Neural crest cell (in vitro differentiated cells): Measurements from ENCODE around the gene TNFSF13. TPM values are rescaled to one million over a fixed set of nuclear protein-coding genes. Genes with fewer than 3 reads are reported as not detected.

Source experiments
- DNase-seq: peaks from one replicate; pipeline ENCODE4 v3.0.0; 2021; ENCODE audit warnings: low read depth, mixed read lengths, low spot score
- H3K27ac Mint-ChIP-seq: one replicate; pipeline ENCODE4 v1.8.0; 2021; ENCODE audit warnings: mild to moderate bottlenecking, mixed read lengths; ENCODE audit not compliant: unreplicated experiment
- H3K27me3 Mint-ChIP-seq: 2 replicates; pipeline ENCODE4 v1.8.0; 2021; ENCODE audit warnings: low read depth, mild to moderate bottlenecking, mixed read lengths
- H3K36me3 Mint-ChIP-seq: 2 replicates; pipeline ENCODE4 v1.8.0; 2021; ENCODE audit warnings: low read depth, mild to moderate bottlenecking, mixed read lengths
- H3K4me1 Mint-ChIP-seq: 2 replicates; pipeline ENCODE4 v1.8.0; 2021; ENCODE audit warnings: mixed read lengths
- H3K4me3 Mint-ChIP-seq: one replicate; pipeline ENCODE4 v1.8.0; 2021; ENCODE audit warnings: mild to moderate bottlenecking, mixed read lengths
- H3K9me3 Mint-ChIP-seq: 2 replicates; pipeline ENCODE4 v1.8.0; 2021; ENCODE audit warnings: mixed read lengths
- total RNA-seq: library from RNA; stranded (reverse); gene quantifications from 2 replicates; pipeline ENCODE4 v1.2.1, GENCODE V29; 2021
- TF ChIP-seq, protein P1 (sequence below): fragments of 200-600 bp; sonication (generic); conservative IDR thresholded peaks from 2 replicates; pipeline ENCODE4 v1.5.0; 2021; ENCODE audit warnings: antibody characterized with exemption, mild to moderate bottlenecking

TNFSF13 gene
- total RNA-seq, 1 donor from 2014 or later, result 0.86 TPM

DNA sequence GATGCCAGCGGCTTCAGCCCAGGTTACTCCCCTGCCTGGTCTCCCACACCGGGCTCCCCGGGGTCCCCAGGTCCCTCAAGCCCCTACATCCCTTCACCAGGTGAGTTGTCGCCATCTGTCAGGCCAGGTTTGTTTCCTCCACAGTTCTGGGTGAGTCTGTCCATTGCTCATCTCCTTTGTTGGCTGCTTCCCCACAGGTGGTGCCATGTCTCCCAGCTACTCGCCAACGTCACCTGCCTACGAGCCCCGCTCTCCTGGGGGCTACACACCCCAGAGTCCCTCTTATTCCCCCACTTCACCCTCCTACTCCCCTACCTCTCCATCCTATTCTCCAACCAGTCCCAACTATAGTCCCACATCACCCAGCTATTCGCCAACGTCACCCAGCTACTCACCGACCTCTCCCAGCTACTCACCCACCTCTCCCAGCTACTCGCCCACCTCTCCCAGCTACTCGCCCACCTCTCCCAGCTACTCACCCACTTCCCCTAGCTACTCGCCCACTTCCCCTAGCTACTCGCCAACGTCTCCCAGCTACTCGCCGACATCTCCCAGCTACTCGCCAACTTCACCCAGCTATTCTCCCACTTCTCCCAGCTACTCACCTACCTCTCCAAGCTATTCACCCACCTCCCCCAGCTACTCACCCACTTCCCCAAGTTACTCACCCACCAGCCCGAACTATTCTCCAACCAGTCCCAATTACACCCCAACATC, 45.6 kb upstream of the TNFSF13 start:
- Mint-ChIP-seq H3K4me3 (no peak overlapping the region), H3K27ac (no peak overlapping the region), H3K27me3 (no peaks in the 10 kb centered on the region), H3K36me3 (peaks cover 15% of the 10 kb centered on the region), H3K9me3 (no peaks in the 10 kb centered on the region), H3K4me1 (no peaks in the 10 kb centered on the region)
- no peak for DNase-seq
- TF ChIP-seq, protein P1, sequence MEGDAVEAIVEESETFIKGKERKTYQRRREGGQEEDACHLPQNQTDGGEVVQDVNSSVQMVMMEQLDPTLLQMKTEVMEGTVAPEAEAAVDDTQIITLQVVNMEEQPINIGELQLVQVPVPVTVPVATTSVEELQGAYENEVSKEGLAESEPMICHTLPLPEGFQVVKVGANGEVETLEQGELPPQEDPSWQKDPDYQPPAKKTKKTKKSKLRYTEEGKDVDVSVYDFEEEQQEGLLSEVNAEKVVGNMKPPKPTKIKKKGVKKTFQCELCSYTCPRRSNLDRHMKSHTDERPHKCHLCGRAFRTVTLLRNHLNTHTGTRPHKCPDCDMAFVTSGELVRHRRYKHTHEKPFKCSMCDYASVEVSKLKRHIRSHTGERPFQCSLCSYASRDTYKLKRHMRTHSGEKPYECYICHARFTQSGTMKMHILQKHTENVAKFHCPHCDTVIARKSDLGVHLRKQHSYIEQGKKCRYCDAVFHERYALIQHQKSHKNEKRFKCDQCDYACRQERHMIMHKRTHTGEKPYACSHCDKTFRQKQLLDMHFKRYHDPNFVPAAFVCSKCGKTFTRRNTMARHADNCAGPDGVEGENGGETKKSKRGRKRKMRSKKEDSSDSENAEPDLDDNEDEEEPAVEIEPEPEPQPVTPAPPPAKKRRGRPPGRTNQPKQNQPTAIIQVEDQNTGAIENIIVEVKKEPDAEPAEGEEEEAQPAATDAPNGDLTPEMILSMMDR, result no peak

DNA sequence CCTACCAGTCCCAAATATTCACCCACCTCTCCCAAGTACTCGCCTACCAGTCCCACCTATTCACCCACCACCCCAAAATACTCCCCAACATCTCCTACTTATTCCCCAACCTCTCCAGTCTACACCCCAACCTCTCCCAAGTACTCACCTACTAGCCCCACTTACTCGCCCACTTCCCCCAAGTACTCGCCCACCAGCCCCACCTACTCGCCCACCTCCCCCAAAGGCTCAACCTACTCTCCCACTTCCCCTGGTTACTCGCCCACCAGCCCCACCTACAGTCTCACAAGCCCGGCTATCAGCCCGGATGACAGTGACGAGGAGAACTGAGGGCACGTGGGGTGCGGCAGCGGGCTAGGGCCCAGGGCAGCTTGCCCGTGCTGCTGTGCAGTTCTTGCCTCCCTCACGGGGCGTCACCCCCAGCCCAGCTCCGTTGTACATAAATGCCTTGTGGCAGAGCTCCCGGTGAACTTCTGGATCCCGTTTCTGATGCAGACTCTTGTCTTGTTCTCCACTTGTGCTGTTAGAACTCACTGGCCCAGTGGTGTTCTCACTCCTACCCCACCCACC, 44.6 kb upstream of the TNFSF13 start:
- TF ChIP-seq, protein P1, result no peak
- DNase-seq, result no peak
- H3K4me3 Mint-ChIP-seq, result no peak overlapping the region
- H3K9me3 Mint-ChIP-seq, result no peaks in the 10 kb centered on the region
- H3K27ac Mint-ChIP-seq, result no peak overlapping the region
- H3K36me3 Mint-ChIP-seq, result peaks cover 9% of the 10 kb centered on the region
- H3K4me1 Mint-ChIP-seq, result no peaks in the 10 kb centered on the region
- no peaks in the 10 kb centered on the region for H3K27me3 Mint-ChIP-seq

DNA sequence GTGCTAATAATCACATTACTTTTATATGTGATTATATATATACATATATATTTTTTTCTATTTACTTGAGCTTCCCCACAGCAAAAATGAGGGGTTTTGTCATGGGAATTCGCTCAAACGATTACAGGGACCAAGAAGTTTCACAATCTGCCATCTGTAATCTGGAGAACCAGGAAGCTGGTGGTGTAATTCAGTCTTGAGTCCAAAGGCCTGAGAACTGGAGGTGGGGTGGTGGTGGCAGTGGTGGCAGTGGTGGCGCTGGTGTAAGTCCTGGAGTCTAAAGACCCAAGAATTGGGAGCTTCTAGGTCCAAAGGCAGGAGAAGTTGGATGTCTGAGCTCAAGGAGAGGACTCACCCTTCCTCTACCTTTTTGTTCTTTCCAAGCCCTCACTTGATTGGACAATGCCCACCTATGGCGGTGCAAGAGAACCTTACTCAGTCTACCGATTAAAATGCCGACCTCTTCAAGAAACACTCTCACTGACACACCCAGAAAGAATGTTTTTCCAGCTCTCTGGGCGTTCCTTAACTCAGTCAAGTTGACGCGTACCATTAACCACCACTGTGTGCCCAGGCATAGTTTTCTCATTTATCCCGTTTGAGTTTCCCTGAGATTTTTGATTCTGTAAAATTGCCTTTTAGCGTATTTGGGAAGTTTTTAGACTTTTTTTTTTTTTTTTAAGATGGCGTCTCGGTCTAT, 42.5 kb upstream of the TNFSF13 start:
- no peak overlapping the region for H3K4me3 Mint-ChIP-seq
- no peaks in the 10 kb centered on the region for H3K4me1 Mint-ChIP-seq
- no peak overlapping the region for H3K27ac Mint-ChIP-seq
- H3K36me3 Mint-ChIP-seq, result peaks cover 4% of the 10 kb centered on the region
- H3K27me3 Mint-ChIP-seq, result no peaks in the 10 kb centered on the region
- H3K9me3 Mint-ChIP-seq, result no peaks in the 10 kb centered on the region
- DNase-seq, result no peak
- TF ChIP-seq, protein P1, result no peak

DNA sequence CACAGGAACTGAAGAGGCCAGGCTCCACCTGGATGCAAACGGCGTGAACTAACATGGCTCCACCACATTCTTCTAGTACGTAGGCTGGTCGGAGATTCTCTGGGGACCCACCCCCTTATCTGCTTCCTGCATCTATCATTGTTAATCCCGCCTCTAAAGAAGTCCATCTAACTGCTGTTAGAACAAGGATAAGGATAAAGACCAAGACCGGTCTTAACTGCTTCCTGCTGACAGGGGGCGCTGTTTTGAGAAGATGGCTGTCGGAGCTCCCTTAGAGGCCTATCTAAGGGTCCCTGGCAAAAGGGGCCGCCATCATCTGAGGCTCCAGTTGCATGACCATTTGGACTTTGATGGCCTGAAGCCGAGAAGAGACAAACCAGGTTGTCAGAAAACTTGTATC, 35.5 kb upstream of the TNFSF13 start:
- Mint-ChIP-seq H3K4me3 (no peak overlapping the region), H3K36me3 (peaks cover 8% of the 10 kb centered on the region), H3K4me1 (no peaks in the 10 kb centered on the region), H3K9me3 (peaks cover 5% of the 10 kb centered on the region), H3K27ac (no peak overlapping the region), H3K27me3 (peaks cover 5% of the 10 kb centered on the region)
- DNase-seq, result peak; percentile 9
- TF ChIP-seq, protein P1, result peak; percentile 54

DNA sequence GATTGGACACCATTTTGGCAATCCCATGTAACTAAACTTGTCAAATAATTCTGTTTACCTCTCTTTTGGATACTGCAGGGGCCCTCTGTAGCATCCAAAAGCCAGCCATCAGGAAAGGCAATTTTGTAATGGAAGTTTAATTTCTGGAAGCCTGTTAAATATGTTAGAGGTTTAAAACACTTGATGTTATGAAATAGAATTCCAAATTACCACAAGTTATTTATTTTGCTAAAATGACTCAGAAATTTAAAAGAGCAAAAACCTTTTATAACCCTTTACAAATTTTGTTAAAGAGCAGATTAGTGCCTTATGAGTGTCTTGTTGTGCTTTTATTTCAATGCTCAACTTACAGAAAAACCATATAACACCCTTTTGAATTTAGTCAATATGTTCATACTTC, 29.7 kb upstream of the TNFSF13 start:
- DNase-seq, result no peak
- no peaks in the 10 kb centered on the region for H3K4me1 Mint-ChIP-seq
- TF ChIP-seq, protein P1, result no peak
- peaks cover 5% of the 10 kb centered on the region for H3K27me3 Mint-ChIP-seq
- H3K36me3 Mint-ChIP-seq, result peaks cover 15% of the 10 kb centered on the region
- peaks cover 14% of the 10 kb centered on the region for H3K9me3 Mint-ChIP-seq
- H3K4me3 Mint-ChIP-seq, result no peak overlapping the region
- H3K27ac Mint-ChIP-seq, result no peak overlapping the region
